GM18498 (cell line): ENCODE results near the gene APMAP.

Source experiments
- ATAC-seq: cut with Tn5 transposase; IDR thresholded peaks from one replicate; pipeline ENCODE4 v1.9.1; 2021; ENCODE audit warnings: mild to moderate bottlenecking, moderate library complexity; ENCODE audit not compliant: unreplicated experiment

APMAP gene

GRCh38 chr20:24990810-24991252 lies 1.7 kb downstream of the APMAP start:
- ATAC-seq: no peak

- no peak for ATAC-seq
Measured at GRCh38 chr20:24989162-24989561, 3.4 kb downstream of the APMAP start.

- no peak for ATAC-seq
Measured at GRCh38 chr20:24987873-24988835, 4.4 kb downstream of the APMAP start.

- no peak for ATAC-seq
Measured at GRCh38 chr20:24987244-24987643, 5.3 kb downstream of the APMAP start.

GRCh38 chr20:24986436-24987015 lies 6.0 kb downstream of the APMAP start:
- no peak for ATAC-seq

GRCh38 chr20:24985802-24986201 lies 6.7 kb downstream of the APMAP start:
- no peak for ATAC-seq

GRCh38 chr20:24984961-24985640 lies 7.5 kb downstream of the APMAP start:
- ATAC-seq: no peak

- no peak for ATAC-seq
Measured at GRCh38 chr20:24983896-24984295, 8.7 kb downstream of the APMAP start.

GRCh38 chr20:24981790-24982189 lies 10.8 kb downstream of the APMAP start:
- ATAC-seq: no peak

- no peak for ATAC-seq
Measured at GRCh38 chr20:24981282-24981681, 11.3 kb downstream of the APMAP start.

GRCh38 chr20:24980291-24981053 lies 12.1 kb downstream of the APMAP start:
- ATAC-seq: no peak

- no peak for ATAC-seq
Measured at GRCh38 chr20:24979036-24979960, 13.3 kb downstream of the APMAP start.

GRCh38 chr20:24978513-24978912 lies 14.0 kb downstream of the APMAP start:
- no peak for ATAC-seq

GRCh38 chr20:24977797-24978196 lies 14.8 kb downstream of the APMAP start:
- ATAC-seq: no peak

- no peak for ATAC-seq
Measured at GRCh38 chr20:24977336-24977735, 15.2 kb downstream of the APMAP start.

- no peak for ATAC-seq
Measured at GRCh38 chr20:24972341-24972740, 20.2 kb downstream of the APMAP start.

- ATAC-seq: no peak
Measured at GRCh38 chr20:24971376-24972101, 21.0 kb downstream of the APMAP start.

- no peak for ATAC-seq
Measured at GRCh38 chr20:24970754-24971153, 21.8 kb downstream of the APMAP start.

GRCh38 chr20:24970030-24970553 lies 22.5 kb downstream of the APMAP start:
- no peak for ATAC-seq
